H1 (cell line): ENCODE measurements around the gene MGST2. TPM values are rescaled to one million over a fixed set of nuclear protein-coding genes. Genes with fewer than 3 reads are reported as not detected.

ENCODE experiments used
- BACH1 ChIP-seq: IDR thresholded peaks from 2 replicates; pipeline ENCODE4 v1.6.1; 2012; ENCODE audit warnings: low read length, improper control_type of control experiment
- KDM5A ChIP-seq: fragments of 200-600 bp; IDR thresholded peaks from 2 replicates; pipeline ENCODE4 v1.7.1; 2012; ENCODE audit warnings: mild to moderate bottlenecking, low read length, inconsistent platforms, mixed read lengths
- SP4 ChIP-seq: IDR thresholded peaks from 2 replicates; pipeline ENCODE4 v1.6.1; 2012; ENCODE audit warnings: low read length, inconsistent platforms
- TBP ChIP-seq: IDR thresholded peaks from 2 replicates; pipeline ENCODE4 v1.6.1; 2011; ENCODE audit warnings: low read depth, low read length, improper control_type of control experiment
- polyA plus RNA-seq, 7 experiments: library from polyadenylated mRNA; depleted of rRNA in 3 of 7; stranded (reverse) in 5 of 7; unstranded in 2 of 7; fragments of >200 nt in 5 of 7; fragments of 200-250 nt in 2 of 7; gene quantifications; 1 replicate in 5 of 7; 2 replicates in 1 of 7; 4 replicates in 1 of 7; pipeline versions ENCODE4 v1.2.1 to v1.2.3, GENCODE V29; 2011 to 2013; ENCODE audit warnings: missing spikeins in 2 of 7, mixed read lengths in 2 of 7
- total RNA-seq: library from RNA; stranded (reverse); fragmentation: NEBNext Ultra II Directional; extraction: Animal tissue kit (Norgen Biotek cat#: 25700); gene quantifications from 2 replicates; pipeline ENCODE4 v1.2.1, GENCODE V29; 2021
- TF ChIP-seq, protein P1 (sequence below): fragments of 300-600 bp; sonication (generic); IDR thresholded peaks from 2 replicates; pipeline ENCODE4 v1.7.1; 2012; ENCODE audit warnings: low read length, moderate library complexity, mild to moderate bottlenecking, inconsistent platforms; ENCODE audit not compliant: insufficient replicate concordance
- TF ChIP-seq, protein P2 (sequence below): IDR thresholded peaks from 2 replicates; pipeline ENCODE4 v1.6.1; 2012; ENCODE audit warnings: inconsistent platforms
- TF ChIP-seq, protein P3 (sequence below): IDR thresholded peaks from 2 replicates; pipeline ENCODE4 v1.6.1; 2011; ENCODE audit warnings: low read depth, mild to moderate bottlenecking, low read length; ENCODE audit not compliant: insufficient read depth

Gene MGST2
- total and polyA plus RNA-seq, 2 of the 8 experiments (the other 6 are each of a cell fraction or from before 2014, with no cell fraction given), result 8.0 to 13.6 TPM

DNA sequence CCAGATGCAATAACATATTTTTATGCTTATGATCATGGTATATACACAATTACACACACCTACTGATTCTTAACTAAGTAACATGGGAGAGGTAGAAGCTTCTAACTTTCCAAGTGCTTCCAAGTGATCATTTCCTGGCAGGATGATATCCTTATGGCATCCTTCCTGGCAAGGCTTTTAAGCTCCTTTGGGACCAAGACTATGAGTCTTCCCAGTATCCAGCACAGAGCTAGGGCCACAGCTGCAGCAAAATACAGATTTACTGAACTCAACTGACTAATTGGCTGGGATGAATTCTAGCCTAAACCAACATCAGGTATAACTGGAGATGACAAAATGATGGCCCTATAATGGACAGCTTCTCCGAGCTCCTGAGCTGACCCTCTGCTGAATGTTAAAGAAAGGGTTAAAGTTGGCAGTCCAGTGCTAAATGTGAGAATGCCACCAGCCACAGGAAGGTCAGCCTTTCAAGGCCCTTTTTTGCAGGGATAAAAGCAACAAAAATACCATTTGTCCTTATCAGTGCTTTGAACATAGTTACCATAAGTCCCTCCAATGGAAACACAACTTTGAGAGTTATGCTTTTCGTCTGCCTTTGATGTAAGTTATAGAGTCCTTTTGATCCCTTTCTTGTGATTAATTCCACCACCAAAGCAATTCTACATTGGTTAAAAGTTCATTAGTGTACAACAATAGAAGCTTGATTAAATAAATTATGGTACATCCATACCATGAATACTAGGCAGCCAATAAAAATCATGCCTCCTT, 73.4 kb downstream of the MGST2 start (continued):
- TF ChIP-seq, protein P1, sequence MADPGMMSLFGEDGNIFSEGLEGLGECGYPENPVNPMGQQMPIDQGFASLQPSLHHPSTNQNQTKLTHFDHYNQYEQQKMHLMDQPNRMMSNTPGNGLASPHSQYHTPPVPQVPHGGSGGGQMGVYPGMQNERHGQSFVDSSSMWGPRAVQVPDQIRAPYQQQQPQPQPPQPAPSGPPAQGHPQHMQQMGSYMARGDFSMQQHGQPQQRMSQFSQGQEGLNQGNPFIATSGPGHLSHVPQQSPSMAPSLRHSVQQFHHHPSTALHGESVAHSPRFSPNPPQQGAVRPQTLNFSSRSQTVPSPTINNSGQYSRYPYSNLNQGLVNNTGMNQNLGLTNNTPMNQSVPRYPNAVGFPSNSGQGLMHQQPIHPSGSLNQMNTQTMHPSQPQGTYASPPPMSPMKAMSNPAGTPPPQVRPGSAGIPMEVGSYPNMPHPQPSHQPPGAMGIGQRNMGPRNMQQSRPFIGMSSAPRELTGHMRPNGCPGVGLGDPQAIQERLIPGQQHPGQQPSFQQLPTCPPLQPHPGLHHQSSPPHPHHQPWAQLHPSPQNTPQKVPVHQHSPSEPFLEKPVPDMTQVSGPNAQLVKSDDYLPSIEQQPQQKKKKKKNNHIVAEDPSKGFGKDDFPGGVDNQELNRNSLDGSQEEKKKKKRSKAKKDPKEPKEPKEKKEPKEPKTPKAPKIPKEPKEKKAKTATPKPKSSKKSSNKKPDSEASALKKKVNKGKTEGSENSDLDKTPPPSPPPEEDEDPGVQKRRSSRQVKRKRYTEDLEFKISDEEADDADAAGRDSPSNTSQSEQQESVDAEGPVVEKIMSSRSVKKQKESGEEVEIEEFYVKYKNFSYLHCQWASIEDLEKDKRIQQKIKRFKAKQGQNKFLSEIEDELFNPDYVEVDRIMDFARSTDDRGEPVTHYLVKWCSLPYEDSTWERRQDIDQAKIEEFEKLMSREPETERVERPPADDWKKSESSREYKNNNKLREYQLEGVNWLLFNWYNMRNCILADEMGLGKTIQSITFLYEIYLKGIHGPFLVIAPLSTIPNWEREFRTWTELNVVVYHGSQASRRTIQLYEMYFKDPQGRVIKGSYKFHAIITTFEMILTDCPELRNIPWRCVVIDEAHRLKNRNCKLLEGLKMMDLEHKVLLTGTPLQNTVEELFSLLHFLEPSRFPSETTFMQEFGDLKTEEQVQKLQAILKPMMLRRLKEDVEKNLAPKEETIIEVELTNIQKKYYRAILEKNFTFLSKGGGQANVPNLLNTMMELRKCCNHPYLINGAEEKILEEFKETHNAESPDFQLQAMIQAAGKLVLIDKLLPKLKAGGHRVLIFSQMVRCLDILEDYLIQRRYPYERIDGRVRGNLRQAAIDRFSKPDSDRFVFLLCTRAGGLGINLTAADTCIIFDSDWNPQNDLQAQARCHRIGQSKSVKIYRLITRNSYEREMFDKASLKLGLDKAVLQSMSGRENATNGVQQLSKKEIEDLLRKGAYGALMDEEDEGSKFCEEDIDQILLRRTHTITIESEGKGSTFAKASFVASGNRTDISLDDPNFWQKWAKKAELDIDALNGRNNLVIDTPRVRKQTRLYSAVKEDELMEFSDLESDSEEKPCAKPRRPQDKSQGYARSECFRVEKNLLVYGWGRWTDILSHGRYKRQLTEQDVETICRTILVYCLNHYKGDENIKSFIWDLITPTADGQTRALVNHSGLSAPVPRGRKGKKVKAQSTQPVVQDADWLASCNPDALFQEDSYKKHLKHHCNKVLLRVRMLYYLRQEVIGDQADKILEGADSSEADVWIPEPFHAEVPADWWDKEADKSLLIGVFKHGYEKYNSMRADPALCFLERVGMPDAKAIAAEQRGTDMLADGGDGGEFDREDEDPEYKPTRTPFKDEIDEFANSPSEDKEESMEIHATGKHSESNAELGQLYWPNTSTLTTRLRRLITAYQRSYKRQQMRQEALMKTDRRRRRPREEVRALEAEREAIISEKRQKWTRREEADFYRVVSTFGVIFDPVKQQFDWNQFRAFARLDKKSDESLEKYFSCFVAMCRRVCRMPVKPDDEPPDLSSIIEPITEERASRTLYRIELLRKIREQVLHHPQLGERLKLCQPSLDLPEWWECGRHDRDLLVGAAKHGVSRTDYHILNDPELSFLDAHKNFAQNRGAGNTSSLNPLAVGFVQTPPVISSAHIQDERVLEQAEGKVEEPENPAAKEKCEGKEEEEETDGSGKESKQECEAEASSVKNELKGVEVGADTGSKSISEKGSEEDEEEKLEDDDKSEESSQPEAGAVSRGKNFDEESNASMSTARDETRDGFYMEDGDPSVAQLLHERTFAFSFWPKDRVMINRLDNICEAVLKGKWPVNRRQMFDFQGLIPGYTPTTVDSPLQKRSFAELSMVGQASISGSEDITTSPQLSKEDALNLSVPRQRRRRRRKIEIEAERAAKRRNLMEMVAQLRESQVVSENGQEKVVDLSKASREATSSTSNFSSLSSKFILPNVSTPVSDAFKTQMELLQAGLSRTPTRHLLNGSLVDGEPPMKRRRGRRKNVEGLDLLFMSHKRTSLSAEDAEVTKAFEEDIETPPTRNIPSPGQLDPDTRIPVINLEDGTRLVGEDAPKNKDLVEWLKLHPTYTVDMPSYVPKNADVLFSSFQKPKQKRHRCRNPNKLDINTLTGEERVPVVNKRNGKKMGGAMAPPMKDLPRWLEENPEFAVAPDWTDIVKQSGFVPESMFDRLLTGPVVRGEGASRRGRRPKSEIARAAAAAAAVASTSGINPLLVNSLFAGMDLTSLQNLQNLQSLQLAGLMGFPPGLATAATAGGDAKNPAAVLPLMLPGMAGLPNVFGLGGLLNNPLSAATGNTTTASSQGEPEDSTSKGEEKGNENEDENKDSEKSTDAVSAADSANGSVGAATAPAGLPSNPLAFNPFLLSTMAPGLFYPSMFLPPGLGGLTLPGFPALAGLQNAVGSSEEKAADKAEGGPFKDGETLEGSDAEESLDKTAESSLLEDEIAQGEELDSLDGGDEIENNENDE, result no peak
- TF ChIP-seq BACH1, result no peak
- TF ChIP-seq, protein P2, sequence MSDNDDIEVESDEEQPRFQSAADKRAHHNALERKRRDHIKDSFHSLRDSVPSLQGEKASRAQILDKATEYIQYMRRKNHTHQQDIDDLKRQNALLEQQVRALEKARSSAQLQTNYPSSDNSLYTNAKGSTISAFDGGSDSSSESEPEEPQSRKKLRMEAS, result no peak
- no peak for TF ChIP-seq SP4
- TF ChIP-seq TBP, result no peak
- TF ChIP-seq, protein P3, sequence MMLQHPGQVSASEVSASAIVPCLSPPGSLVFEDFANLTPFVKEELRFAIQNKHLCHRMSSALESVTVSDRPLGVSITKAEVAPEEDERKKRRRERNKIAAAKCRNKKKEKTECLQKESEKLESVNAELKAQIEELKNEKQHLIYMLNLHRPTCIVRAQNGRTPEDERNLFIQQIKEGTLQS, result no peak
- no peak for TF ChIP-seq KDM5A
